ENCODE measurements around the gene MYF5.
"Not testable (repeated sequence)": the region's sequence is repeated elsewhere in the genome, so short reads cannot be mapped to it uniquely, and the experiment has no call there.

MYF5 gene

GRCh38 chr12:80716696-80717469, at the start of gene MYF5:
MYF5 (plus strand) TSS chr12:80716912; CDS start chr12:80717064, 152 bp downstream.
- no peak for TF ChIP-seq CTCF (IDR thresholded peaks at IDR 0.05; ENCODE audit: borderline replicate concordance, control extremely low read depth, extremely low read depth, insufficient read depth, missing control alignments)
- in situ Hi-C loops (cut with MboI; ENCODE audit: low sequenced_read_pairs, unreplicated experiment) = no loop called here
- no peak for DNase-seq (ENCODE audit: low spot score)

- DNase-seq (ENCODE audit: low spot score) = no peak
- TF ChIP-seq CTCF (IDR thresholded peaks at IDR 0.05; ENCODE audit: borderline replicate concordance, control extremely low read depth, extremely low read depth, insufficient read depth, missing control alignments) = no peak
- in situ Hi-C loops (cut with MboI; ENCODE audit: low sequenced_read_pairs, unreplicated experiment) = no loop called here
These were observed 46.5 kb upstream of the MYF5 start for GRCh38 chr12:80670214-80670613.

GRCh38 chr12:80676042-80676636, 40.6 kb upstream of the MYF5 start:
- in situ Hi-C loops (cut with MboI; ENCODE audit: low sequenced_read_pairs, unreplicated experiment); DNase-seq (ENCODE audit: low spot score): not testable (repeated sequence)

GRCh38 chr12:80676856-80677255, 39.9 kb upstream of the MYF5 start:
- in situ Hi-C loops (cut with MboI; ENCODE audit: low sequenced_read_pairs, unreplicated experiment) = no loop called here
- no peak for TF ChIP-seq CTCF (IDR thresholded peaks at IDR 0.05; ENCODE audit: borderline replicate concordance, control extremely low read depth, extremely low read depth, insufficient read depth, missing control alignments)

GRCh38 chr12:80677994-80678393, 38.7 kb upstream of the MYF5 start:
- TF ChIP-seq CTCF (IDR thresholded peaks at IDR 0.05; ENCODE audit: borderline replicate concordance, control extremely low read depth, extremely low read depth, insufficient read depth, missing control alignments) = no peak
- in situ Hi-C loops (cut with MboI; ENCODE audit: low sequenced_read_pairs, unreplicated experiment) = no loop called here
- no peak for DNase-seq (ENCODE audit: low spot score)

More at GRCh38 chr12:80676856-80677255, 39.9 kb upstream of the MYF5 start:
- no peak for DNase-seq (ENCODE audit: low spot score)

- no peak for TF ChIP-seq CTCF (IDR thresholded peaks at IDR 0.05; ENCODE audit: borderline replicate concordance, control extremely low read depth, extremely low read depth, insufficient read depth, missing control alignments)
- in situ Hi-C loops (cut with MboI; ENCODE audit: low sequenced_read_pairs, unreplicated experiment) = no loop called here
These were observed 37.2 kb upstream of the MYF5 start for GRCh38 chr12:80679346-80680131.

More at GRCh38 chr12:80679346-80680131, 37.2 kb upstream of the MYF5 start:
- DNase-seq (ENCODE audit: low spot score) = no peak

Data from GM13976 (cell line).